Chondrocyte (in vitro differentiated cells): Measurements from ENCODE around the gene DYRK2. TPM values are rescaled to one million over a fixed set of nuclear protein-coding genes. Genes with fewer than 3 reads are reported as not detected.
"Not testable (repeated sequence)": the region's sequence is repeated elsewhere in the genome, so short reads cannot be mapped to it uniquely, and the experiment has no call there.

Experiments
- DNase-seq: peaks from one replicate; pipeline ENCODE4 v3.0.0; 2021; ENCODE audit warnings: mixed read lengths, low spot score
- H3K27ac Mint-ChIP-seq: one replicate; pipeline ENCODE4 v1.8.0; 2021; ENCODE audit warnings: mild to moderate bottlenecking, moderate library complexity, mixed read lengths; ENCODE audit not compliant: unreplicated experiment
- H3K27me3 Mint-ChIP-seq: 2 replicates; pipeline ENCODE4 v1.8.0; 2021; ENCODE audit warnings: low read depth, mixed read lengths
- H3K36me3 Mint-ChIP-seq: 2 replicates; pipeline ENCODE4 v1.8.0; 2021; ENCODE audit warnings: low read depth, mixed read lengths
- H3K4me1 Mint-ChIP-seq: 2 replicates; pipeline ENCODE4 v1.8.0; 2021; ENCODE audit warnings: low read depth, mild to moderate bottlenecking, mixed read lengths
- H3K4me3 Mint-ChIP-seq: one replicate; pipeline ENCODE4 v1.8.0; 2021; ENCODE audit warnings: mild to moderate bottlenecking, moderate library complexity, mixed read lengths; ENCODE audit not compliant: unreplicated experiment
- H3K9me3 Mint-ChIP-seq: 2 replicates; pipeline ENCODE4 v1.8.0; 2021; ENCODE audit warnings: low read depth, mixed read lengths
- total RNA-seq: library from RNA; stranded (reverse); gene quantifications from 3 replicates; pipeline ENCODE4 v1.2.1, GENCODE V29; 2021
- TF ChIP-seq, protein P1 (sequence below): fragments of 200-600 bp; sonication (generic); IDR thresholded peaks from 2 replicates; pipeline ENCODE4 v1.5.0; 2021; ENCODE audit warnings: antibody characterized with exemption, mild to moderate bottlenecking, moderate library complexity

Gene DYRK2
- total RNA-seq, 1 donor from 2014 or later: 54.1 TPM

- DNase-seq: no peak
- H3K27me3 Mint-ChIP-seq: no peaks in the 10 kb centered on the region
- H3K4me1 Mint-ChIP-seq: peaks cover 35% of the 10 kb centered on the region
- H3K36me3 Mint-ChIP-seq: peaks cover 13% of the 10 kb centered on the region
- peak overlapping the region; percentile 30 for H3K27ac Mint-ChIP-seq
- no peak overlapping the region for H3K4me3 Mint-ChIP-seq
- TF ChIP-seq, protein P1, sequence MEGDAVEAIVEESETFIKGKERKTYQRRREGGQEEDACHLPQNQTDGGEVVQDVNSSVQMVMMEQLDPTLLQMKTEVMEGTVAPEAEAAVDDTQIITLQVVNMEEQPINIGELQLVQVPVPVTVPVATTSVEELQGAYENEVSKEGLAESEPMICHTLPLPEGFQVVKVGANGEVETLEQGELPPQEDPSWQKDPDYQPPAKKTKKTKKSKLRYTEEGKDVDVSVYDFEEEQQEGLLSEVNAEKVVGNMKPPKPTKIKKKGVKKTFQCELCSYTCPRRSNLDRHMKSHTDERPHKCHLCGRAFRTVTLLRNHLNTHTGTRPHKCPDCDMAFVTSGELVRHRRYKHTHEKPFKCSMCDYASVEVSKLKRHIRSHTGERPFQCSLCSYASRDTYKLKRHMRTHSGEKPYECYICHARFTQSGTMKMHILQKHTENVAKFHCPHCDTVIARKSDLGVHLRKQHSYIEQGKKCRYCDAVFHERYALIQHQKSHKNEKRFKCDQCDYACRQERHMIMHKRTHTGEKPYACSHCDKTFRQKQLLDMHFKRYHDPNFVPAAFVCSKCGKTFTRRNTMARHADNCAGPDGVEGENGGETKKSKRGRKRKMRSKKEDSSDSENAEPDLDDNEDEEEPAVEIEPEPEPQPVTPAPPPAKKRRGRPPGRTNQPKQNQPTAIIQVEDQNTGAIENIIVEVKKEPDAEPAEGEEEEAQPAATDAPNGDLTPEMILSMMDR: no peak
- peaks cover 14% of the 10 kb centered on the region for H3K9me3 Mint-ChIP-seq
Measured at GRCh38 chr12:67669217-67669933, 20.8 kb downstream of the DYRK2 start.

GRCh38 chr12:67669934-67670631 lies 21.5 kb downstream of the DYRK2 start:
- TF ChIP-seq, protein P1: no peak
- no peak for DNase-seq
- Mint-ChIP-seq H3K4me3 (no peak overlapping the region), H3K4me1 (peaks cover 33% of the 10 kb centered on the region), H3K9me3 (peaks cover 14% of the 10 kb centered on the region), H3K27me3 (no peaks in the 10 kb centered on the region), H3K27ac (no peak overlapping the region), H3K36me3 (peaks cover 13% of the 10 kb centered on the region)

- no peak overlapping the region for H3K4me3 Mint-ChIP-seq
- peaks cover 28% of the 10 kb centered on the region for H3K4me1 Mint-ChIP-seq
- no peak overlapping the region for H3K27ac Mint-ChIP-seq
- peaks cover 14% of the 10 kb centered on the region for H3K9me3 Mint-ChIP-seq
- TF ChIP-seq, protein P1: no peak
- peaks cover 13% of the 10 kb centered on the region for H3K36me3 Mint-ChIP-seq
- DNase-seq: no peak
- no peaks in the 10 kb centered on the region for H3K27me3 Mint-ChIP-seq
Measured at GRCh38 chr12:67671419-67671818, 22.9 kb downstream of the DYRK2 start.

- H3K4me1 Mint-ChIP-seq: peaks cover 28% of the 10 kb centered on the region
- TF ChIP-seq, protein P1: no peak
- no peak overlapping the region for H3K27ac Mint-ChIP-seq
- H3K36me3 Mint-ChIP-seq: peaks cover 13% of the 10 kb centered on the region
- no peaks in the 10 kb centered on the region for H3K27me3 Mint-ChIP-seq
- no peak overlapping the region for H3K4me3 Mint-ChIP-seq
- no peak for DNase-seq
- H3K9me3 Mint-ChIP-seq: peaks cover 14% of the 10 kb centered on the region
Measured at GRCh38 chr12:67671892-67672291, 23.3 kb downstream of the DYRK2 start.

DNA sequence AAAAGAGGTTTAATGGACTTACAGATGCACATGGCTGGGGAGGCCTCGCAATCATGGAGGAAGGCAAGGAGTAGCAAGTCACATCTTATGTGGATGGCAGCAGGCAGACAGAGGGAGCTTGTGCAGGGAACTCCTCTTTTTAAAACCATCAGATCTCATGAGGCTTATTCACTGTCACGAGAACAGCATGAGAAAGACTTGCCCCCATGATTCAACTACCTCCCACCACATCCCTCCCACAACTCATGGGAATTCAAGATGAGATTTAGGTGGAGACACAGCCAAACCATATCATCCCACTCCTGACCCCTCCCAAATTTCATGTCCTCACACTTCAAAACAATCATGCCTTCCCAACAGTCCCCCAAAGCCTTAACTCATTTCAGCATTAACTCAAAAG lies 24.0 kb downstream of the DYRK2 start:
- not testable (repeated sequence) for H3K27ac Mint-ChIP-seq, H3K4me3 Mint-ChIP-seq, DNase-seq, H3K27me3 Mint-ChIP-seq
- Mint-ChIP-seq H3K4me1 (peaks cover 23% of the 10 kb centered on the region), H3K36me3 (peaks cover 12% of the 10 kb centered on the region), H3K9me3 (peaks cover 14% of the 10 kb centered on the region)

GRCh38 chr12:67673509-67673908 lies 25.0 kb downstream of the DYRK2 start:
- not testable (repeated sequence) for H3K4me3 Mint-ChIP-seq, DNase-seq, H3K27ac Mint-ChIP-seq, H3K27me3 Mint-ChIP-seq, H3K36me3 Mint-ChIP-seq
- Mint-ChIP-seq H3K9me3 (peaks cover 14% of the 10 kb centered on the region), H3K4me1 (peaks cover 24% of the 10 kb centered on the region)
